Neural cell (in vitro differentiated cells): ENCODE measurements around the gene CLASP2. TPM values are rescaled to one million over a fixed set of nuclear protein-coding genes. Genes with fewer than 3 reads are reported as not detected.

Source experiments
- H2AFZ ChIP-seq: fragments of 200-600, 300-800 bp; sonication (generic), shearing (Covaris generic); 2 replicates; pipeline ENCODE4 v1.6.0; 2014; ENCODE audit warnings: low read depth, mild to moderate bottlenecking, antibody characterized with exemption, low read length, moderate library complexity
- H3F3A ChIP-seq: fragments of 200-600 bp; shearing (Covaris generic); 2 replicates; pipeline ENCODE4 v1.6.1; 2016; ENCODE audit warnings: mild to moderate bottlenecking, moderate library complexity, mixed read lengths, antibody characterized with exemption, low read length; ENCODE audit not compliant: insufficient read depth, poor library complexity, severe bottlenecking
- H3K27ac ChIP-seq: fragments of 200-600, 300-800 bp; sonication (generic), shearing (Covaris generic); 2 replicates; pipeline ENCODE4 v1.5.1; 2014; ENCODE audit warnings: mild to moderate bottlenecking, low read length, moderate library complexity
- H3K27me3 ChIP-seq: fragments of 300-800, 200-600 bp; sonication (generic), shearing (Covaris generic); 2 replicates; pipeline ENCODE4 v1.6.0; 2014; ENCODE audit warnings: mild to moderate bottlenecking, low read depth, low read length, moderate library complexity; ENCODE audit not compliant: insufficient read depth
- H3K36me3 ChIP-seq: fragments of 300-800, 200-600 bp; sonication (generic), shearing (Covaris generic); 2 replicates; pipeline ENCODE4 v1.5.1; 2014; ENCODE audit warnings: mild to moderate bottlenecking, antibody characterized with exemption, low read length, moderate library complexity; ENCODE audit not compliant: insufficient read depth
- H3K4me2 ChIP-seq: fragments of 300-800, 200-600 bp; sonication (generic), shearing (Covaris generic); 2 replicates; pipeline ENCODE4 v1.6.0; 2014; ENCODE audit warnings: mild to moderate bottlenecking, low read length
- H3K4me3 ChIP-seq: fragments of 300-800, 200-600 bp; sonication (generic), shearing (Covaris generic); 2 replicates; pipeline ENCODE4 v1.5.1; 2014; ENCODE audit warnings: mild to moderate bottlenecking, low read length, moderate library complexity
- H3K79me2 ChIP-seq: fragments of 200-600 bp; shearing (Covaris generic); replicated peaks from 2 replicates; pipeline ENCODE4 v1.6.0; 2014; ENCODE audit warnings: mild to moderate bottlenecking, low read length, moderate library complexity; ENCODE audit not compliant: insufficient read depth
- H3K9ac ChIP-seq: fragments of 300-800, 200-600 bp; sonication (generic), shearing (Covaris generic); 2 replicates; pipeline ENCODE4 v1.6.1; 2016; ENCODE audit warnings: mild to moderate bottlenecking, low read length, mixed read lengths
- H3K9me2 ChIP-seq: fragments of 200-600 bp; shearing (Covaris generic); 2 replicates; pipeline ENCODE4 v1.6.1; 2016; ENCODE audit warnings: mild to moderate bottlenecking, low read length, mixed read lengths; ENCODE audit not compliant: insufficient read depth
- H3K9me3 ChIP-seq: fragments of 200-600, 300-800 bp; sonication (generic), shearing (Covaris generic); 2 replicates; pipeline ENCODE4 v1.6.1; 2016; ENCODE audit warnings: mild to moderate bottlenecking, mixed run types, low read length, moderate library complexity, mixed read lengths
- H4K20me1 ChIP-seq: fragments of 200-600 bp; shearing (Covaris generic); 2 replicates; pipeline ENCODE4 v1.6.1; 2016; ENCODE audit warnings: mild to moderate bottlenecking, mixed run types; ENCODE audit not compliant: insufficient read depth
- EP300 ChIP-seq: fragments of 450-650 bp; conservative IDR thresholded peaks from 2 replicates; pipeline ENCODE4 v1.6.1; 2014; ENCODE audit warnings: antibody characterized with exemption, mild to moderate bottlenecking, moderate library complexity; ENCODE audit not compliant: poor library complexity, severe bottlenecking
- EZH2 ChIP-seq: fragments of 200-600, 300-800 bp; shearing (Covaris generic), sonication (generic); IDR thresholded peaks from 2 replicates; pipeline ENCODE4 v1.6.1; 2014; ENCODE audit warnings: antibody characterized with exemption, low read length, borderline replicate concordance, mild to moderate bottlenecking; ENCODE audit not compliant: insufficient read depth, poor library complexity, severe bottlenecking
- MXI1 ChIP-seq: fragments of 450-650 bp; conservative IDR thresholded peaks from 2 replicates; pipeline ENCODE4 v1.6.1; 2014; ENCODE audit warnings: antibody characterized with exemption, mild to moderate bottlenecking; ENCODE audit not compliant: poor library complexity, severe bottlenecking
- POLR2AphosphoS5 ChIP-seq: IDR thresholded peaks from 2 replicates; pipeline ENCODE4 v1.6.1; 2012
- RAD21 ChIP-seq: fragments of 450-650 bp; conservative IDR thresholded peaks from 2 replicates; pipeline ENCODE4 v1.6.1; 2014; ENCODE audit warnings: antibody characterized with exemption, mild to moderate bottlenecking, moderate library complexity
- SMC3 ChIP-seq: fragments of 450-650 bp; conservative IDR thresholded peaks from 2 replicates; pipeline ENCODE4 v1.6.1; 2014; ENCODE audit warnings: antibody characterized with exemption, mild to moderate bottlenecking, moderate library complexity; ENCODE audit not compliant: poor library complexity
- TAF1 ChIP-seq: IDR thresholded peaks from 2 replicates; pipeline ENCODE4 v1.6.1; 2012; ENCODE audit warnings: low read depth
- polyA plus RNA-seq: library from polyadenylated mRNA; depleted of rRNA; stranded (reverse); fragments of >200 nt; gene quantifications from 2 replicates; pipeline ENCODE4 v1.2.3, GENCODE V29; 2014
- TF ChIP-seq, protein P1 (sequence below): IDR thresholded peaks from 2 replicates; pipeline ENCODE4 v1.6.1; 2012; ENCODE audit warnings: borderline replicate concordance
- TF ChIP-seq, protein P2 (sequence below): fragments of 450-650 bp; IDR thresholded peaks from 2 replicates; pipeline ENCODE4 v1.5.1; 2014; ENCODE audit warnings: antibody characterized with exemption, mild to moderate bottlenecking, moderate library complexity; ENCODE audit not compliant: poor library complexity, severe bottlenecking

CLASP2 gene
- polyA plus RNA-seq, 1 donor from 2014 or later, result 938 TPM

DNA sequence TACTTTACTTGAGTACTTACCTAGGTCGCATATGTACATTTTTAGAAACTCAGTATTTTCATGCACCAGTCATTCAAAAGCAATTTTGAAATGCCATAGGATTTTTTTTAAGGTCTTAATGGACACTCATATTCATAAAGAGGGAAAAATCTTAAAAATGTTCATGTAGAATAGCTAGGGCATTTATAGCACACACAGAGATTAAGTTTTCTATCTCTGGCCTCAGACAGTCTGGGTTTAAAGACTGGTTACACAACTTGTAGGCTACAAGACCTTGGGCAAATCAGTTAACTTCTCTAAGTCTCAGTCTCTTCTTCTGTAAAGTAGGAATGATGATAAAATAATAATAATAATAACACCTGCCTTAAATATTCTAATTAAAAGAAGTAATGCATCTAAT lies 229.4 kb downstream of the CLASP2 start:
- Histone ChIP-seq H3K9me3 (no peaks in the 10 kb centered on the region), H3K27ac (no peak overlapping the region), H3K9ac (no peak overlapping the region), H3K27me3 (no peaks in the 10 kb centered on the region), H3K79me2 (no peaks in the 10 kb centered on the region), H3K4me2 (no peak overlapping the region), H3F3A (no peaks in the 10 kb centered on the region), H3K4me3 (no peak overlapping the region), H2AFZ (no peak overlapping the region), H4K20me1 (no peaks in the 10 kb centered on the region), H3K9me2 (no peaks in the 10 kb centered on the region), H3K36me3 (no peaks in the 10 kb centered on the region)
- TF ChIP-seq EZH2, result no peak
- no peak for TF ChIP-seq POLR2AphosphoS5
- TF ChIP-seq, protein P1, sequence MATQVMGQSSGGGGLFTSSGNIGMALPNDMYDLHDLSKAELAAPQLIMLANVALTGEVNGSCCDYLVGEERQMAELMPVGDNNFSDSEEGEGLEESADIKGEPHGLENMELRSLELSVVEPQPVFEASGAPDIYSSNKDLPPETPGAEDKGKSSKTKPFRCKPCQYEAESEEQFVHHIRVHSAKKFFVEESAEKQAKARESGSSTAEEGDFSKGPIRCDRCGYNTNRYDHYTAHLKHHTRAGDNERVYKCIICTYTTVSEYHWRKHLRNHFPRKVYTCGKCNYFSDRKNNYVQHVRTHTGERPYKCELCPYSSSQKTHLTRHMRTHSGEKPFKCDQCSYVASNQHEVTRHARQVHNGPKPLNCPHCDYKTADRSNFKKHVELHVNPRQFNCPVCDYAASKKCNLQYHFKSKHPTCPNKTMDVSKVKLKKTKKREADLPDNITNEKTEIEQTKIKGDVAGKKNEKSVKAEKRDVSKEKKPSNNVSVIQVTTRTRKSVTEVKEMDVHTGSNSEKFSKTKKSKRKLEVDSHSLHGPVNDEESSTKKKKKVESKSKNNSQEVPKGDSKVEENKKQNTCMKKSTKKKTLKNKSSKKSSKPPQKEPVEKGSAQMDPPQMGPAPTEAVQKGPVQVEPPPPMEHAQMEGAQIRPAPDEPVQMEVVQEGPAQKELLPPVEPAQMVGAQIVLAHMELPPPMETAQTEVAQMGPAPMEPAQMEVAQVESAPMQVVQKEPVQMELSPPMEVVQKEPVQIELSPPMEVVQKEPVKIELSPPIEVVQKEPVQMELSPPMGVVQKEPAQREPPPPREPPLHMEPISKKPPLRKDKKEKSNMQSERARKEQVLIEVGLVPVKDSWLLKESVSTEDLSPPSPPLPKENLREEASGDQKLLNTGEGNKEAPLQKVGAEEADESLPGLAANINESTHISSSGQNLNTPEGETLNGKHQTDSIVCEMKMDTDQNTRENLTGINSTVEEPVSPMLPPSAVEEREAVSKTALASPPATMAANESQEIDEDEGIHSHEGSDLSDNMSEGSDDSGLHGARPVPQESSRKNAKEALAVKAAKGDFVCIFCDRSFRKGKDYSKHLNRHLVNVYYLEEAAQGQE, result no peak
- no peak for TF ChIP-seq TAF1
- TF ChIP-seq SMC3, result no peak
- no peak for TF ChIP-seq EP300
- TF ChIP-seq, protein P2, sequence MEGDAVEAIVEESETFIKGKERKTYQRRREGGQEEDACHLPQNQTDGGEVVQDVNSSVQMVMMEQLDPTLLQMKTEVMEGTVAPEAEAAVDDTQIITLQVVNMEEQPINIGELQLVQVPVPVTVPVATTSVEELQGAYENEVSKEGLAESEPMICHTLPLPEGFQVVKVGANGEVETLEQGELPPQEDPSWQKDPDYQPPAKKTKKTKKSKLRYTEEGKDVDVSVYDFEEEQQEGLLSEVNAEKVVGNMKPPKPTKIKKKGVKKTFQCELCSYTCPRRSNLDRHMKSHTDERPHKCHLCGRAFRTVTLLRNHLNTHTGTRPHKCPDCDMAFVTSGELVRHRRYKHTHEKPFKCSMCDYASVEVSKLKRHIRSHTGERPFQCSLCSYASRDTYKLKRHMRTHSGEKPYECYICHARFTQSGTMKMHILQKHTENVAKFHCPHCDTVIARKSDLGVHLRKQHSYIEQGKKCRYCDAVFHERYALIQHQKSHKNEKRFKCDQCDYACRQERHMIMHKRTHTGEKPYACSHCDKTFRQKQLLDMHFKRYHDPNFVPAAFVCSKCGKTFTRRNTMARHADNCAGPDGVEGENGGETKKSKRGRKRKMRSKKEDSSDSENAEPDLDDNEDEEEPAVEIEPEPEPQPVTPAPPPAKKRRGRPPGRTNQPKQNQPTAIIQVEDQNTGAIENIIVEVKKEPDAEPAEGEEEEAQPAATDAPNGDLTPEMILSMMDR, result no peak
- no peak for TF ChIP-seq RAD21
- TF ChIP-seq MXI1, result no peak

DNA sequence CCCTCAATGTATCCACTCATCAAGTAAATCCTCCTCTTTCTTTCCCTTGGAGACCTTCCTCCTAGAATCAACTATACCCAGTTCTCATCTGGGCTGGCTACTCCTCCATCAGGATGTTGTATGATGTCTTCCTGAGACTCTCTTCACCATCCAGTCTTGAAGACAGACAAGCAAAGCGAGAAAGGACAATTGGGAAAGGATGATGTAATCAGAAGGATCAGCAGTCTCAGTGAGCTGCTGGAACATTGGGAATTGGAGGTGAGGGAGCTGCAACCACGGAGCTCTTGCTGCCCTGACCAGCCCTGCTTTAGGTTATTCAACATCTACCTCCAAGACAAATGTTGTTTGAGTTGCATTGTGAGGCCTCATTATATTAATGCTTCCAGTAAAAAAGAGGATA lies 229.8 kb downstream of the CLASP2 start:
- Histone ChIP-seq H3K9ac (no peak overlapping the region), H3K27me3 (no peaks in the 10 kb centered on the region), H3K4me3 (no peak overlapping the region), H3K79me2 (no peaks in the 10 kb centered on the region), H3K9me2 (no peaks in the 10 kb centered on the region), H4K20me1 (no peaks in the 10 kb centered on the region), H3K9me3 (no peaks in the 10 kb centered on the region), H3K27ac (no peak overlapping the region), H3K36me3 (no peaks in the 10 kb centered on the region), H3K4me2 (no peak overlapping the region), H2AFZ (no peak overlapping the region), H3F3A (no peaks in the 10 kb centered on the region)
- no peak for TF ChIP-seq RAD21

DNA sequence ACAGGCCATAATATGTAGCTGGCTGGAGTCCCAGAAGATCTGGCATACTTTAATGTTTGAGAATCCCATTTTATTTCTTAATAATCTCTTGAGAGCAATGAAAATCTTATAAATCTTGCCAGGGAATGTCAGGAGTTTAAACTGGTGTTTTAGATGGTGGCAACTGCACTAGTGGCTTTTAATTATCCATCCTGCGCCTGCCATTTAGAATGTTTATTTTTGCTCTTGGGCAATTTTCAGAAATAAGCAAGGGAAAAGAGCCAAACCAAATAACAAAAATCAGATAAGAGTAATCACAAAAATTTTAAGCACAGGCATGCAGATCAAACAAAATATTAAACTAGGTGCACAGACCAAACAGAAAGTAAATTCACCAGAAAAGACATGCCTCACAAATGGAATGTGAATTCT lies 235.9 kb downstream of the CLASP2 start:
- Histone ChIP-seq H3K79me2 (no peaks in the 10 kb centered on the region), H3F3A (no peaks in the 10 kb centered on the region), H2AFZ (no peak overlapping the region), H3K36me3 (no peaks in the 10 kb centered on the region), H3K27me3 (no peaks in the 10 kb centered on the region), H4K20me1 (no peaks in the 10 kb centered on the region), H3K27ac (no peak overlapping the region), H3K9me2 (no peaks in the 10 kb centered on the region), H3K9me3 (no peaks in the 10 kb centered on the region), H3K9ac (no peak overlapping the region), H3K4me3 (no peak overlapping the region), H3K4me2 (no peak overlapping the region)
- TF ChIP-seq POLR2AphosphoS5 (no peak), RAD21 (no peak), MXI1 (no peak), EZH2 (no peak), SMC3 (no peak), EP300 (no peak), TAF1 (no peak)
- TF ChIP-seq, protein P1, result no peak
- TF ChIP-seq, protein P2, result no peak
